SU-DHL-6 (cell line): Measurements from ENCODE around the gene MDN1.

Source experiments
- H2AFZ ChIP-seq: fragments of 200-600 bp; sonication (generic); 2 replicates; pipeline ENCODE4 v1.6.1; 2014; ENCODE audit warnings: low read depth, mild to moderate bottlenecking, moderate library complexity, mixed read lengths, antibody characterized with exemption, low read length; ENCODE audit not compliant: severe bottlenecking
- H3F3A ChIP-seq: fragments of 200-600 bp; shearing (Covaris generic); 2 replicates; pipeline ENCODE4 v1.6.0; 2016; ENCODE audit warnings: antibody characterized with exemption, mild to moderate bottlenecking; ENCODE audit not compliant: insufficient read depth
- H3K27ac ChIP-seq: fragments of 200-600 bp; sonication (generic); 2 replicates; pipeline ENCODE4 v1.5.1; 2016; ENCODE audit warnings: low read depth, mild to moderate bottlenecking, low read length, moderate library complexity, mixed read lengths
- H3K27me3 ChIP-seq: fragments of 200-600 bp; sonication (generic), shearing (Covaris generic); 2 replicates; pipeline ENCODE4 v1.6.0; 2014; ENCODE audit warnings: mild to moderate bottlenecking, low read length
- H3K36me3 ChIP-seq: fragments of 200-600 bp; sonication (generic); 2 replicates; pipeline ENCODE4 v1.6.1; 2014; ENCODE audit warnings: mild to moderate bottlenecking, low read length, mixed read lengths
- H3K4me2 ChIP-seq: fragments of 300-600, 200-600 bp; shearing (Covaris generic), sonication (generic); 2 replicates; pipeline ENCODE4 v1.6.0; 2014; ENCODE audit warnings: low read length, low read depth, mild to moderate bottlenecking; ENCODE audit not compliant: poor library complexity, severe bottlenecking
- H3K4me3 ChIP-seq: fragments of 200-600 bp; sonication (generic); 2 replicates; pipeline ENCODE4 v1.5.1; 2014; ENCODE audit warnings: antibody characterized with exemption, low read length, mild to moderate bottlenecking, mixed read lengths; ENCODE audit not compliant: insufficient read depth, poor library complexity, severe bottlenecking
- H3K79me2 ChIP-seq: fragments of 200-600 bp; sonication (generic); 2 replicates; pipeline ENCODE4 v1.6.1; 2014; ENCODE audit warnings: mild to moderate bottlenecking, low read length, moderate library complexity; ENCODE audit not compliant: insufficient read depth
- H3K9ac ChIP-seq: fragments of 200-600 bp; sonication (generic); 2 replicates; pipeline ENCODE4 v1.7.0; 2014; ENCODE audit warnings: mild to moderate bottlenecking, low read length
- H3K9me2 ChIP-seq: fragments of 200-600 bp; sonication (generic); replicated peaks from 2 replicates; pipeline ENCODE4 v1.6.1; 2014; ENCODE audit warnings: low read length; ENCODE audit not compliant: insufficient read depth
- H3K9me3 ChIP-seq: fragments of 200-600 bp; sonication (generic); 2 replicates; pipeline ENCODE4 v1.6.1; 2014; ENCODE audit warnings: low read length, mixed read lengths; ENCODE audit not compliant: insufficient read depth
- H4K20me1 ChIP-seq: fragments of 200-600 bp; sonication (generic); 2 replicates; pipeline ENCODE4 v1.6.1; 2014; ENCODE audit warnings: low read depth, mild to moderate bottlenecking, antibody characterized with exemption, low read length, moderate library complexity, mixed read lengths
- CTCF ChIP-seq: fragments of 200-600 bp; sonication (generic); IDR thresholded peaks from one replicate; pipeline ENCODE4 v1.5.1; 2017; ENCODE audit warnings: antibody characterized with exemption, mild to moderate bottlenecking, low read length, moderate library complexity; ENCODE audit not compliant: insufficient read depth, poor library complexity, severe bottlenecking
- EZH2phosphoT487 ChIP-seq: fragments of 200-600 bp; sonication (generic), shearing (Covaris generic); conservative IDR thresholded peaks from 2 replicates; pipeline ENCODE4 v1.6.1; 2018; ENCODE audit warnings: mild to moderate bottlenecking, antibody characterized with exemption, low read length, moderate library complexity, mixed read lengths

The MDN1 gene

GRCh38 chr6:89680551-89680950 lies 139.0 kb downstream of the MDN1 start:
- Histone ChIP-seq H3K79me2 (no peaks in the 10 kb centered on the region), H3K9me3 (no peaks in the 10 kb centered on the region), H3K9ac (no peak overlapping the region), H3K4me2 (no peak overlapping the region), H3K9me2 (no peaks in the 10 kb centered on the region), H2AFZ (no peak overlapping the region), H4K20me1 (no peaks in the 10 kb centered on the region), H3K36me3 (peaks cover 25% of the 10 kb centered on the region; the same call in 1 of the 2 replicates), H3K4me3 (no peak overlapping the region), H3K27ac (no peak overlapping the region), H3F3A (no peaks in the 10 kb centered on the region), H3K27me3 (no peaks in the 10 kb centered on the region)
- no peak for TF ChIP-seq EZH2phosphoT487
- TF ChIP-seq CTCF: no peak

- Histone ChIP-seq H3F3A (no peaks in the 10 kb centered on the region), H3K36me3 (peaks cover 25% of the 10 kb centered on the region; the same call in 1 of the 2 replicates), H3K27ac (no peak overlapping the region), H3K9me3 (no peaks in the 10 kb centered on the region), H3K4me3 (no peak overlapping the region), H3K9me2 (no peaks in the 10 kb centered on the region), H3K9ac (no peak overlapping the region), H2AFZ (no peak overlapping the region), H3K27me3 (no peaks in the 10 kb centered on the region), H3K79me2 (no peaks in the 10 kb centered on the region), H3K4me2 (no peak overlapping the region), H4K20me1 (no peaks in the 10 kb centered on the region)
- TF ChIP-seq EZH2phosphoT487 (no peak), CTCF (no peak)
Observed at GRCh38 chr6:89680150-89680549, 139.4 kb downstream of the MDN1 start.

- no peak overlapping the region for H3K4me3 ChIP-seq
- H3K9ac ChIP-seq: no peak overlapping the region
- H3K79me2 ChIP-seq: no peaks in the 10 kb centered on the region
- H3K9me2 ChIP-seq: no peaks in the 10 kb centered on the region
- H2AFZ ChIP-seq: no peak overlapping the region
- H3K27me3 ChIP-seq: no peaks in the 10 kb centered on the region
- no peak overlapping the region for H3K4me2 ChIP-seq
- no peaks in the 10 kb centered on the region for H3F3A ChIP-seq
- H3K9me3 ChIP-seq: no peaks in the 10 kb centered on the region
- no peak overlapping the region for H3K27ac ChIP-seq
- TF ChIP-seq CTCF (no peak), EZH2phosphoT487 (no peak)
- H4K20me1 ChIP-seq: no peaks in the 10 kb centered on the region
- peaks cover 25% of the 10 kb centered on the region; the same call in 1 of the 2 replicates for H3K36me3 ChIP-seq
Observed at GRCh38 chr6:89679215-89680120, 140.1 kb downstream of the MDN1 start.
